ENCODE measurements around the gene REC8. TPM values are rescaled to one million over a fixed set of nuclear protein-coding genes. Genes with fewer than 3 reads are reported as not detected.

The REC8 gene
- total RNA-seq, 1 experiment from 2014 or later = 58.0 TPM

DNA sequence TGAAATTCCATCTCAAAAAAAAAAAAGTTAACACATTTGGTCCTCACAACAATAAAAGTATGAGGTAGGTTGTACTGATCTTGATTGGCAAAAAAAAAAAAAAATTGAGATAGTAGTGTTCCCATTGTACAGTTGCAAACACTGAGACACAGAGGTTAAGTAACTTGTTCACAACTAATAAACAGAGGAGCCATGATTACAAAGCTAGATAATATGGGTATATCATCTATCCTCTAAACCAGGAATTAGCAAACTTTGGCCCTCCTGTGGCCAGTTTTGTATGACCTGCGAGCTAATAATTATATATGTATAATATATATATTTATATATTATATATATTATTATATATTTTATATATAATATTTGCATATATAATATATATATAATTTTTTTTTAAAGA lies 38.1 kb upstream of the REC8 start:
- Histone ChIP-seq H3K4ac (ENCODE audit: low read depth, low read length) (no peak overlapping the region), H2AK5ac (ENCODE audit: insufficient read length, low read length) (no peak overlapping the region), H4K8ac (replicated peaks; ENCODE audit: insufficient read length, low read depth, low read length) (no peak overlapping the region), H2AFZ (ENCODE audit: low read length) (no peak overlapping the region), H3K9ac (ENCODE audit: extremely low read depth, insufficient read length, low read length) (no peak overlapping the region), H2BK15ac (ENCODE audit: low read depth, low read length) (no peak overlapping the region), H3K79me1 (ENCODE audit: insufficient read depth, low read depth, low read length, poor library complexity, severe bottlenecking) (no peaks in the 10 kb centered on the region), H2BK20ac (ENCODE audit: low read depth, low read length, poor library complexity, severe bottlenecking) (no peak overlapping the region), H2BK120ac (ENCODE audit: low read depth, low read length, poor library complexity, severe bottlenecking) (no peak overlapping the region), H4K91ac (ENCODE audit: insufficient read length, low read depth, low read length) (no peak overlapping the region), H3K23ac (ENCODE audit: insufficient read length, low read depth, low read length) (no peak overlapping the region), H2BK12ac (ENCODE audit: insufficient read length, low read depth, low read length) (no peak overlapping the region), H3K14ac (ENCODE audit: insufficient read depth, low read length) (no peak overlapping the region), H3K27me3 (ENCODE audit: insufficient read depth, low read length) (no peaks in the 10 kb centered on the region), H3K4me1 (ENCODE audit: insufficient read depth, low read length) (no peaks in the 10 kb centered on the region), H3T11ph (ENCODE audit: low read length) (no peak overlapping the region), H4K5ac (ENCODE audit: insufficient read length, low read depth, low read length) (no peak overlapping the region), H4K20me1 (ENCODE audit: control insufficient read depth, insufficient read depth, insufficient read length) (no peaks in the 10 kb centered on the region), H3K27ac (ENCODE audit: insufficient read length, low read depth, low read length) (no peak overlapping the region), H3K79me2 (ENCODE audit: insufficient read depth, low read length) (no peaks in the 10 kb centered on the region), H3K18ac (ENCODE audit: insufficient read length, low read depth, low read length) (no peak overlapping the region), H3K9me3 (ENCODE audit: control insufficient read depth, low read depth, low read length) (no peaks in the 10 kb centered on the region), H3K56ac (ENCODE audit: insufficient read length, low read depth, low read length) (no peak overlapping the region), H3K4me2 (ENCODE audit: insufficient read depth, insufficient read length, low read length) (no peak overlapping the region), H3K23me2 (ENCODE audit: insufficient read length, low read depth, low read length, poor library complexity, severe bottlenecking) (peaks cover 10% of the 10 kb centered on the region), H2BK5ac (ENCODE audit: insufficient read length, low read length) (no peak overlapping the region)
- Mint-ChIP-seq H3K4me1 (peaks cover 18 to 20% of the 10 kb centered on the region in 2 experiments), H3K4me3 (no peak overlapping the region), H3K27me3 (ENCODE audit: low read depth) (no peaks in the 10 kb centered on the region), H3K27ac (no peak overlapping the region), H3K9me3 (0 out of 5 replicates have a peak, but pooled peaks cover 0 to 2% of the 10 kb centered on the region in 2 experiments), H3K36me3 (ENCODE audit: insufficient read depth in 1 of 3, low read depth in 3 of 3) (peaks cover 10 to 19% (median 13%) of the 10 kb centered on the region in 3 experiments)
- TF ChIP-seq, protein P1, sequence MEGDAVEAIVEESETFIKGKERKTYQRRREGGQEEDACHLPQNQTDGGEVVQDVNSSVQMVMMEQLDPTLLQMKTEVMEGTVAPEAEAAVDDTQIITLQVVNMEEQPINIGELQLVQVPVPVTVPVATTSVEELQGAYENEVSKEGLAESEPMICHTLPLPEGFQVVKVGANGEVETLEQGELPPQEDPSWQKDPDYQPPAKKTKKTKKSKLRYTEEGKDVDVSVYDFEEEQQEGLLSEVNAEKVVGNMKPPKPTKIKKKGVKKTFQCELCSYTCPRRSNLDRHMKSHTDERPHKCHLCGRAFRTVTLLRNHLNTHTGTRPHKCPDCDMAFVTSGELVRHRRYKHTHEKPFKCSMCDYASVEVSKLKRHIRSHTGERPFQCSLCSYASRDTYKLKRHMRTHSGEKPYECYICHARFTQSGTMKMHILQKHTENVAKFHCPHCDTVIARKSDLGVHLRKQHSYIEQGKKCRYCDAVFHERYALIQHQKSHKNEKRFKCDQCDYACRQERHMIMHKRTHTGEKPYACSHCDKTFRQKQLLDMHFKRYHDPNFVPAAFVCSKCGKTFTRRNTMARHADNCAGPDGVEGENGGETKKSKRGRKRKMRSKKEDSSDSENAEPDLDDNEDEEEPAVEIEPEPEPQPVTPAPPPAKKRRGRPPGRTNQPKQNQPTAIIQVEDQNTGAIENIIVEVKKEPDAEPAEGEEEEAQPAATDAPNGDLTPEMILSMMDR (conservative IDR thresholded peaks at IDR 0.05) = no peak
- no CpG with 5 or more reads among the region's 1 CpG for WGBS (ENCODE audit: extremely low coverage, insufficient read length, low lambda C conversion rate)
- no peak for DNase-seq
